Activated CD8-positive, alpha-beta T cell treated with anti-CD3 and anti-CD28 coated beads for 36 hours (primary cell): ENCODE data around the gene PLCB2. TPM values are rescaled to one million over a fixed set of nuclear protein-coding genes. Genes with fewer than 3 reads are reported as not detected.

Source experiments
- ATAC-seq: fragments of 200-7000 bp; cut with Tn5 transposase; one replicate; pipeline ENCODE4 v1.10.0; 2021; ENCODE audit warnings: mild to moderate bottlenecking, moderate library complexity
- CTCF ChIA-PET: fragments of 350-600 bp; sonication (Branson Sonifier 250); formaldehyde crosslinking; loops from one replicate; lab custom pipeline; 2021; ENCODE audit warnings: antibody characterized with exemption; lab: Charles Lee
- POLR2A ChIA-PET: fragments of 350-600 bp; sonication (Branson Sonifier 250); formaldehyde crosslinking; loops from one replicate; lab custom pipeline; 2021; ENCODE audit warnings: antibody characterized with exemption; lab: Charles Lee
- DNase-seq: peaks from one replicate; pipeline ENCODE4 v3.0.0-alpha.2; 2020
- H3K27ac Mint-ChIP-seq: one replicate; pipeline ENCODE4 v1.8.0; 2021; ENCODE audit warnings: mild to moderate bottlenecking, mixed read lengths
- H3K27me3 Mint-ChIP-seq: one replicate; pipeline ENCODE4 v1.8.0; 2021; ENCODE audit warnings: mixed read lengths
- H3K36me3 Mint-ChIP-seq: one replicate; pipeline ENCODE4 v1.8.0; 2021; ENCODE audit warnings: low read depth, mixed read lengths
- H3K4me1 Mint-ChIP-seq: one replicate; pipeline ENCODE4 v1.8.0; 2021; ENCODE audit warnings: low read depth, mixed read lengths
- H3K4me3 Mint-ChIP-seq: one replicate; pipeline ENCODE4 v1.8.0; 2021; ENCODE audit warnings: mild to moderate bottlenecking, moderate library complexity, mixed read lengths
- H3K9me3 Mint-ChIP-seq: one replicate; pipeline ENCODE4 v1.8.0; 2021; ENCODE audit warnings: mixed read lengths
- CTCF ChIP-seq: fragments of 200-600 bp; IDR thresholded peaks from one replicate; pipeline ENCODE4 v1.8.0; 2022; ENCODE audit warnings: antibody characterized with exemption, mild to moderate bottlenecking
- intact Hi-C: fragments of 100-400 bp; cut with micrococcal nuclease; formaldehyde crosslinking; loops from one replicate; pipeline ENCODE4 v1.10.0; 2022
- total RNA-seq, 2 experiments: library from RNA; stranded (reverse); gene quantifications; one replicate each; pipeline ENCODE4 v1.2.3, GENCODE V29; 2021

Gene PLCB2
- total RNA-seq, 2 experiments from 2014 or later = 44.6 to 58.8 TPM

- POLR2A ChIA-PET = interaction anchor here (1.4 to 3.3 kb wide), 2 partner anchors 16 to 30 kb away, joined by 3 to 12 read pairs; partner anchors contain the start of gene PLCB2
- no peaks in the 10 kb centered on the region for H3K27me3 Mint-ChIP-seq
Observed at GRCh38 chr15:40338921-40339620, 31.3 kb upstream of the PLCB2 start.

GRCh38 chr15:40338041-40338657 lies 30.4 kb upstream of the PLCB2 start:
- peak; percentile 88 for DNase-seq
- H3K4me3 Mint-ChIP-seq = no peak overlapping the region
- intact Hi-C loops = no loop called here
- peak; percentile 92 for TF ChIP-seq CTCF
- POLR2A ChIA-PET = interaction anchor here (0.7 to 3.3 kb wide), 5 partner anchors 15 to 83 kb away, joined by 3 to 12 read pairs (median 3); partner anchors contain the start of gene PLCB2
- H3K27ac Mint-ChIP-seq = no peak overlapping the region
- no peaks in the 10 kb centered on the region for H3K9me3 Mint-ChIP-seq
- no peaks in the 10 kb centered on the region for H3K36me3 Mint-ChIP-seq
- peaks cover 14% of the 10 kb centered on the region for H3K4me1 Mint-ChIP-seq
- CTCF ChIA-PET = interaction anchor here (0.5 to 12.4 kb wide), 42 partner anchors 8 to 293 kb away, joined by 3 to 376 read pairs (median 4); partner anchors contain the start of genes ANKRD63, BAHD1, DISP2 and INAFM2
- ATAC-seq = peak; percentile 96
- H3K27me3 Mint-ChIP-seq = no peaks in the 10 kb centered on the region

More at GRCh38 chr15:40338921-40339620, 31.3 kb upstream of the PLCB2 start:
- Mint-ChIP-seq H3K4me3 (no peak overlapping the region), H3K36me3 (no peaks in the 10 kb centered on the region), H3K4me1 (peaks cover 8% of the 10 kb centered on the region), H3K27ac (no peak overlapping the region), H3K9me3 (no peaks in the 10 kb centered on the region)
- intact Hi-C loops = no loop called here
- ATAC-seq (no peak), DNase-seq (no peak)
- CTCF ChIA-PET = interaction anchor here (0.8 to 12.4 kb wide), 19 partner anchors 10 to 293 kb away, joined by 3 to 376 read pairs (median 7); partner anchors contain the start of genes DISP2, INAFM2, IVD and PHGR1
- no peak for TF ChIP-seq CTCF

- H3K27ac Mint-ChIP-seq = no peak overlapping the region
- ATAC-seq (no peak), DNase-seq (no peak)
- intact Hi-C loops = loop anchor here (2.0 kb wide), 1 partner anchor 61 kb away; no protein-coding TSS in a partner anchor
- peaks cover 14% of the 10 kb centered on the region for H3K4me1 Mint-ChIP-seq
- POLR2A ChIA-PET = interaction anchor here (0.7 to 3.3 kb wide), 7 partner anchors 15 to 104 kb away, joined by 3 to 12 read pairs (median 3); partner anchors contain the start of gene PLCB2
- no peaks in the 10 kb centered on the region for H3K36me3 Mint-ChIP-seq
- no peaks in the 10 kb centered on the region for H3K9me3 Mint-ChIP-seq
- no peak for TF ChIP-seq CTCF
- no peaks in the 10 kb centered on the region for H3K27me3 Mint-ChIP-seq
- H3K4me3 Mint-ChIP-seq = no peak overlapping the region
- CTCF ChIA-PET = interaction anchor here (0.5 to 12.4 kb wide), 39 partner anchors 9 to 552 kb away, joined by 3 to 376 read pairs (median 5); partner anchors contain the start of genes ANKRD63, BAHD1, DISP2 and INAFM2
Observed at GRCh38 chr15:40337597-40337996, 29.9 kb upstream of the PLCB2 start.

DNA sequence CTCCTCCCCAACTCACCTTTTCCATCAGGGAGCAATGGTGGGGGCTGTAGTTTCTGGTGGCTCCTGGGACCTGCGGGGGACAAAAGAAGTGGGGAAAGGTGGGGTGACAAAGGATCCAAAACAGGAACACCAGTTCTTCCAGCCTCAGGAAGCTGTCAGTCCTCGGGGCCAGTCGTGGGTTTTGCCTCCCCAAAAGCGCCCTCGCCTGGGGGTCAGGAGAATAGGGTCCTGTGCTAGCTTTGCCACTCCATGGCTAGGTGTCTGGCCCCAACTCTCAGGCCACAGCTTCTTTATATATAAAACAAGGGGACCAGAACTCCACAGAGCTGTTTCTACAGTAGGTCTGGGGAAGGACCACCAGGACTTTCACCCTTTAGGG lies 29.0 kb upstream of the PLCB2 start:
- intact Hi-C loops = loop anchor here (2.0 kb wide), 1 partner anchor 60 kb away; no protein-coding TSS in a partner anchor
- Mint-ChIP-seq H3K36me3 (no peaks in the 10 kb centered on the region), H3K27ac (no peak overlapping the region), H3K27me3 (no peaks in the 10 kb centered on the region), H3K4me1 (peaks cover 14% of the 10 kb centered on the region), H3K9me3 (no peaks in the 10 kb centered on the region), H3K4me3 (no peak overlapping the region)
- ChIA-PET CTCF (interaction anchor here (1.0 to 12.4 kb wide), 16 partner anchors 7 to 551 kb away, joined by 3 to 376 read pairs (median 17); partner anchors contain the start of genes ANKRD63, DISP2, INAFM2 and PHGR1), POLR2A (interaction anchor here (0.9 to 2.4 kb wide), 3 partner anchors 16 to 105 kb away, joined by 3 to 5 read pairs (median 4); no protein-coding TSS in a partner anchor)
- peak; percentile 18 for DNase-seq
- TF ChIP-seq CTCF = no peak
- no peak for ATAC-seq
